Neural cell (in vitro differentiated cells): Measurements from ENCODE around the gene PAAF1. TPM values are rescaled to one million over a fixed set of nuclear protein-coding genes. Genes with fewer than 3 reads are reported as not detected.

Experiments used
- H2AFZ ChIP-seq: fragments of 200-600, 300-800 bp; sonication (generic), shearing (Covaris generic); 2 replicates; pipeline ENCODE4 v1.6.0; 2014; ENCODE audit warnings: low read depth, mild to moderate bottlenecking, antibody characterized with exemption, low read length, moderate library complexity
- H3F3A ChIP-seq: fragments of 200-600 bp; shearing (Covaris generic); 2 replicates; pipeline ENCODE4 v1.6.1; 2016; ENCODE audit warnings: mild to moderate bottlenecking, moderate library complexity, mixed read lengths, antibody characterized with exemption, low read length; ENCODE audit not compliant: insufficient read depth, poor library complexity, severe bottlenecking
- H3K27ac ChIP-seq: fragments of 200-600, 300-800 bp; sonication (generic), shearing (Covaris generic); 2 replicates; pipeline ENCODE4 v1.5.1; 2014; ENCODE audit warnings: mild to moderate bottlenecking, low read length, moderate library complexity
- H3K27me3 ChIP-seq: fragments of 300-800, 200-600 bp; sonication (generic), shearing (Covaris generic); 2 replicates; pipeline ENCODE4 v1.6.0; 2014; ENCODE audit warnings: mild to moderate bottlenecking, low read depth, low read length, moderate library complexity; ENCODE audit not compliant: insufficient read depth
- H3K36me3 ChIP-seq: fragments of 300-800, 200-600 bp; sonication (generic), shearing (Covaris generic); 2 replicates; pipeline ENCODE4 v1.5.1; 2014; ENCODE audit warnings: mild to moderate bottlenecking, antibody characterized with exemption, low read length, moderate library complexity; ENCODE audit not compliant: insufficient read depth
- H3K4me2 ChIP-seq: fragments of 300-800, 200-600 bp; sonication (generic), shearing (Covaris generic); 2 replicates; pipeline ENCODE4 v1.6.0; 2014; ENCODE audit warnings: mild to moderate bottlenecking, low read length
- H3K4me3 ChIP-seq: fragments of 300-800, 200-600 bp; sonication (generic), shearing (Covaris generic); 2 replicates; pipeline ENCODE4 v1.5.1; 2014; ENCODE audit warnings: mild to moderate bottlenecking, low read length, moderate library complexity
- H3K79me2 ChIP-seq: fragments of 200-600 bp; shearing (Covaris generic); replicated peaks from 2 replicates; pipeline ENCODE4 v1.6.0; 2014; ENCODE audit warnings: mild to moderate bottlenecking, low read length, moderate library complexity; ENCODE audit not compliant: insufficient read depth
- H3K9ac ChIP-seq: fragments of 300-800, 200-600 bp; sonication (generic), shearing (Covaris generic); 2 replicates; pipeline ENCODE4 v1.6.1; 2016; ENCODE audit warnings: mild to moderate bottlenecking, low read length, mixed read lengths
- H3K9me2 ChIP-seq: fragments of 200-600 bp; shearing (Covaris generic); 2 replicates; pipeline ENCODE4 v1.6.1; 2016; ENCODE audit warnings: mild to moderate bottlenecking, low read length, mixed read lengths; ENCODE audit not compliant: insufficient read depth
- H3K9me3 ChIP-seq: fragments of 200-600, 300-800 bp; sonication (generic), shearing (Covaris generic); 2 replicates; pipeline ENCODE4 v1.6.1; 2016; ENCODE audit warnings: mild to moderate bottlenecking, mixed run types, low read length, moderate library complexity, mixed read lengths
- H4K20me1 ChIP-seq: fragments of 200-600 bp; shearing (Covaris generic); 2 replicates; pipeline ENCODE4 v1.6.1; 2016; ENCODE audit warnings: mild to moderate bottlenecking, mixed run types; ENCODE audit not compliant: insufficient read depth
- EP300 ChIP-seq: fragments of 450-650 bp; conservative IDR thresholded peaks from 2 replicates; pipeline ENCODE4 v1.6.1; 2014; ENCODE audit warnings: antibody characterized with exemption, mild to moderate bottlenecking, moderate library complexity; ENCODE audit not compliant: poor library complexity, severe bottlenecking
- EZH2 ChIP-seq: fragments of 200-600, 300-800 bp; shearing (Covaris generic), sonication (generic); IDR thresholded peaks from 2 replicates; pipeline ENCODE4 v1.6.1; 2014; ENCODE audit warnings: antibody characterized with exemption, low read length, borderline replicate concordance, mild to moderate bottlenecking; ENCODE audit not compliant: insufficient read depth, poor library complexity, severe bottlenecking
- MXI1 ChIP-seq: fragments of 450-650 bp; conservative IDR thresholded peaks from 2 replicates; pipeline ENCODE4 v1.6.1; 2014; ENCODE audit warnings: antibody characterized with exemption, mild to moderate bottlenecking; ENCODE audit not compliant: poor library complexity, severe bottlenecking
- POLR2AphosphoS5 ChIP-seq: IDR thresholded peaks from 2 replicates; pipeline ENCODE4 v1.6.1; 2012
- RAD21 ChIP-seq: fragments of 450-650 bp; conservative IDR thresholded peaks from 2 replicates; pipeline ENCODE4 v1.6.1; 2014; ENCODE audit warnings: antibody characterized with exemption, mild to moderate bottlenecking, moderate library complexity
- SMC3 ChIP-seq: fragments of 450-650 bp; conservative IDR thresholded peaks from 2 replicates; pipeline ENCODE4 v1.6.1; 2014; ENCODE audit warnings: antibody characterized with exemption, mild to moderate bottlenecking, moderate library complexity; ENCODE audit not compliant: poor library complexity
- TAF1 ChIP-seq: IDR thresholded peaks from 2 replicates; pipeline ENCODE4 v1.6.1; 2012; ENCODE audit warnings: low read depth
- polyA plus RNA-seq: library from polyadenylated mRNA; depleted of rRNA; stranded (reverse); fragments of >200 nt; gene quantifications from 2 replicates; pipeline ENCODE4 v1.2.3, GENCODE V29; 2014
- TF ChIP-seq, protein P1 (sequence below): fragments of 450-650 bp; IDR thresholded peaks from 2 replicates; pipeline ENCODE4 v1.5.1; 2014; ENCODE audit warnings: antibody characterized with exemption, mild to moderate bottlenecking, moderate library complexity; ENCODE audit not compliant: poor library complexity, severe bottlenecking
- TF ChIP-seq, protein P2 (sequence below): IDR thresholded peaks from 2 replicates; pipeline ENCODE4 v1.6.1; 2012; ENCODE audit warnings: borderline replicate concordance

PAAF1 gene
- polyA plus RNA-seq, 1 donor from 2014 or later, result 80.3 TPM

DNA sequence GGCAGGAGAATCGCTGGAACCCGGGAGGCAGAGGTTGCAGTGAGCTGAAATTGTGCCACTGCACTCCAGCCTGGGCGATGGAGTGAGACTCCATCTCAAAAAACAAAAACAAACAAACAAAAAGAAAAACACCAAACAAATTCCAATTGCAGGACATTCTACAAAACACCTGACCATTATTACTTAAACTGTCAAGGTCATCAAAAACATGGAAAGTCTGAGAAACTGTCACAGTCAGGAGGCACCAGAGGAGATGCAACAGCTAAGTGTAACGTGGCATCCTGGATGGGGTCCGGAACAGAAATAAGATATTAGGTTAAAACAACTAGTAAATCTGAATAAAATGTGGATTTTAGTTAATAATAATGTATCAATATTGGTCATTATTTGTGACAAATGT, 73.1 kb downstream of the PAAF1 start:
- H4K20me1 ChIP-seq, result no peaks in the 10 kb centered on the region
- H3K79me2 ChIP-seq, result no peaks in the 10 kb centered on the region
- no peak overlapping the region for H3K4me2 ChIP-seq
- no peaks in the 10 kb centered on the region for H3K36me3 ChIP-seq
- no peaks in the 10 kb centered on the region for H3K9me2 ChIP-seq
- no peak overlapping the region for H3K27ac ChIP-seq
- no peaks in the 10 kb centered on the region for H3K9me3 ChIP-seq
- H2AFZ ChIP-seq, result no peak overlapping the region
- H3K9ac ChIP-seq, result no peak overlapping the region
- H3K27me3 ChIP-seq, result no peaks in the 10 kb centered on the region
- TF ChIP-seq POLR2AphosphoS5 (no peak), EP300 (no peak), SMC3 (no peak), TAF1 (no peak), EZH2 (no peak), RAD21 (no peak), MXI1 (no peak)
- TF ChIP-seq, protein P1, sequence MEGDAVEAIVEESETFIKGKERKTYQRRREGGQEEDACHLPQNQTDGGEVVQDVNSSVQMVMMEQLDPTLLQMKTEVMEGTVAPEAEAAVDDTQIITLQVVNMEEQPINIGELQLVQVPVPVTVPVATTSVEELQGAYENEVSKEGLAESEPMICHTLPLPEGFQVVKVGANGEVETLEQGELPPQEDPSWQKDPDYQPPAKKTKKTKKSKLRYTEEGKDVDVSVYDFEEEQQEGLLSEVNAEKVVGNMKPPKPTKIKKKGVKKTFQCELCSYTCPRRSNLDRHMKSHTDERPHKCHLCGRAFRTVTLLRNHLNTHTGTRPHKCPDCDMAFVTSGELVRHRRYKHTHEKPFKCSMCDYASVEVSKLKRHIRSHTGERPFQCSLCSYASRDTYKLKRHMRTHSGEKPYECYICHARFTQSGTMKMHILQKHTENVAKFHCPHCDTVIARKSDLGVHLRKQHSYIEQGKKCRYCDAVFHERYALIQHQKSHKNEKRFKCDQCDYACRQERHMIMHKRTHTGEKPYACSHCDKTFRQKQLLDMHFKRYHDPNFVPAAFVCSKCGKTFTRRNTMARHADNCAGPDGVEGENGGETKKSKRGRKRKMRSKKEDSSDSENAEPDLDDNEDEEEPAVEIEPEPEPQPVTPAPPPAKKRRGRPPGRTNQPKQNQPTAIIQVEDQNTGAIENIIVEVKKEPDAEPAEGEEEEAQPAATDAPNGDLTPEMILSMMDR, result no peak
- TF ChIP-seq, protein P2, sequence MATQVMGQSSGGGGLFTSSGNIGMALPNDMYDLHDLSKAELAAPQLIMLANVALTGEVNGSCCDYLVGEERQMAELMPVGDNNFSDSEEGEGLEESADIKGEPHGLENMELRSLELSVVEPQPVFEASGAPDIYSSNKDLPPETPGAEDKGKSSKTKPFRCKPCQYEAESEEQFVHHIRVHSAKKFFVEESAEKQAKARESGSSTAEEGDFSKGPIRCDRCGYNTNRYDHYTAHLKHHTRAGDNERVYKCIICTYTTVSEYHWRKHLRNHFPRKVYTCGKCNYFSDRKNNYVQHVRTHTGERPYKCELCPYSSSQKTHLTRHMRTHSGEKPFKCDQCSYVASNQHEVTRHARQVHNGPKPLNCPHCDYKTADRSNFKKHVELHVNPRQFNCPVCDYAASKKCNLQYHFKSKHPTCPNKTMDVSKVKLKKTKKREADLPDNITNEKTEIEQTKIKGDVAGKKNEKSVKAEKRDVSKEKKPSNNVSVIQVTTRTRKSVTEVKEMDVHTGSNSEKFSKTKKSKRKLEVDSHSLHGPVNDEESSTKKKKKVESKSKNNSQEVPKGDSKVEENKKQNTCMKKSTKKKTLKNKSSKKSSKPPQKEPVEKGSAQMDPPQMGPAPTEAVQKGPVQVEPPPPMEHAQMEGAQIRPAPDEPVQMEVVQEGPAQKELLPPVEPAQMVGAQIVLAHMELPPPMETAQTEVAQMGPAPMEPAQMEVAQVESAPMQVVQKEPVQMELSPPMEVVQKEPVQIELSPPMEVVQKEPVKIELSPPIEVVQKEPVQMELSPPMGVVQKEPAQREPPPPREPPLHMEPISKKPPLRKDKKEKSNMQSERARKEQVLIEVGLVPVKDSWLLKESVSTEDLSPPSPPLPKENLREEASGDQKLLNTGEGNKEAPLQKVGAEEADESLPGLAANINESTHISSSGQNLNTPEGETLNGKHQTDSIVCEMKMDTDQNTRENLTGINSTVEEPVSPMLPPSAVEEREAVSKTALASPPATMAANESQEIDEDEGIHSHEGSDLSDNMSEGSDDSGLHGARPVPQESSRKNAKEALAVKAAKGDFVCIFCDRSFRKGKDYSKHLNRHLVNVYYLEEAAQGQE, result no peak
- H3F3A ChIP-seq, result no peaks in the 10 kb centered on the region
- H3K4me3 ChIP-seq, result no peak overlapping the region

DNA sequence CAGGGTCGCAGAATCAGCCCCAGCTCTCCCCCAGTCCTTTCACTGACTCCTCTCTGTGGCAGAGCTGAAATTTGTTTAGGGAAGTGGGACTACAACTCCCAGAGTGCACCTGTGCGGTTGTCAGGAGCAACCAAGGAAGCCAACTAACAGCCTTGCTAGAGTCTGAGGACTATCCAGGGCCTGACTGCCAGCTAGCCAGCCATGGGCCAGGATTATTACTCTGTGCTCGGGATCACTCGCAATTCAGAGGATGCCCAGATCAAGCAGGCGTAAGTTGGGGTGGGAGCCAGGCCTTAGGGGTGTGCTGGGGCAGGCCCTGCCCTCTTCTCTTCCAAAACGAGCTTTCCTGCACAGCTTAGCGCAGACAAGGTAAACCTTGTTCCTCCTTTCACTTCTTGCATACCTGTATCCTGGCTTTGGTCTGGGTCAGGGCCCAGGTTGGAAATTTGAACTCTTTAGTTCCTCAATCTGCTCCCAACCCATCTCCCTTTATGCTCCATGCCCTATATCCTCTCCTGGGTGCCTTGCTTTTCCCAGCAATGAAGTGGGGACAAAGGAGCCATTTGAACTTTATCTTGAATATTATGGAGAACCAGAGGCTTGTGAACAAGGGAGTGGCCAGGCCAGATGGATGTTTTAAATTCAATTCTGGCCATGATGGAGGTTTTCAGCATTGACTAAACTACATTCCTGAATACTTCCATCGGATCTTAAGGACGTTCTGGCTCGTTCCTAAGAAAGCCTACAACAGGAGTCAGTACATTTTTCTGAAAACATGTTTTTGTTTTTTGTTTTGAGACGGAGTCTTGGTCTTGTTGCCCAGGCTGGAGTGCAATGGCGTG, 74.3 kb downstream of the PAAF1 start, which contains the start of gene DNAJB13:
Gene DNAJB13 (plus strand): TSS at position 158 of the 842 bp plus-strand sequence. CDS start 44 bp downstream, at position 202.
- H3F3A ChIP-seq, result no peaks in the 10 kb centered on the region
- H3K4me2 ChIP-seq, result no peak within 1 kb of the TSS
- no peaks in the 10 kb centered on the region for H4K20me1 ChIP-seq
- H3K4me3 ChIP-seq, result no peak within 1 kb of the TSS
- H3K27me3 ChIP-seq, result no peaks in the 10 kb centered on the region
- no peak within 1 kb of the TSS for H3K27ac ChIP-seq
- no peak within 1 kb of the TSS for H3K9ac ChIP-seq
- H3K9me2 ChIP-seq, result no peaks in the 10 kb centered on the region
- no peaks in the 10 kb centered on the region for H3K9me3 ChIP-seq
- TF ChIP-seq POLR2AphosphoS5 (no peak), EP300 (no peak), MXI1 (no peak), SMC3 (no peak), EZH2 (no peak), RAD21 (no peak), TAF1 (no peak)
- TF ChIP-seq, protein P1, result no peak
- TF ChIP-seq, protein P2, result no peak
- H3K36me3 ChIP-seq, result no peaks in the 10 kb centered on the region
- no peak within 1 kb of the TSS for H2AFZ ChIP-seq
- H3K79me2 ChIP-seq, result no peaks in the 10 kb centered on the region
